Osteoblast (primary cell): ENCODE results near the gene TXNL4A. TPM values are rescaled to one million over a fixed set of nuclear protein-coding genes. Genes with fewer than 3 reads are reported as not detected.
A peak's percentile ranks its signal among the peaks of the same experiment; 100 is the strongest.

Experiments
- DNase-seq: peaks from one replicate; pipeline ENCODE4 v3.0.0; 2011; ENCODE audit warnings: low spot score, mixed read lengths; ENCODE audit not compliant: insufficient read length; ENCODE audit errors: missing footprints
- H2AFZ ChIP-seq: 2 replicates; pipeline ENCODE4 v1.6.0; 2011; ENCODE audit warnings: mild to moderate bottlenecking, low read length
- H3K27ac ChIP-seq: 2 replicates; pipeline ENCODE4 v1.5.1; 2011; ENCODE audit warnings: mild to moderate bottlenecking, low read depth, low read length, moderate library complexity
- H3K27me3 ChIP-seq: 2 replicates; pipeline ENCODE4 v1.6.0; 2012; ENCODE audit warnings: mild to moderate bottlenecking, control low read depth, inconsistent platforms, low read length, moderate library complexity; ENCODE audit not compliant: insufficient read depth
- H3K36me3 ChIP-seq: 2 replicates; pipeline ENCODE4 v1.5.1; 2011; ENCODE audit warnings: mild to moderate bottlenecking, low read length, control low read depth, moderate library complexity; ENCODE audit not compliant: insufficient read depth
- H3K4me1 ChIP-seq: 2 replicates; pipeline ENCODE4 v1.5.1; 2011; ENCODE audit warnings: mild to moderate bottlenecking, low read length, control low read depth, moderate library complexity; ENCODE audit not compliant: insufficient read depth
- H3K4me2 ChIP-seq: 2 replicates; pipeline ENCODE4 v1.6.0; 2011; ENCODE audit warnings: mild to moderate bottlenecking, low read length; ENCODE audit not compliant: insufficient read depth
- H3K4me3 ChIP-seq: fragments of 200-600 bp; sonication (generic); 3 replicates; pipeline ENCODE4 v1.5.1; 2012; ENCODE audit warnings: mild to moderate bottlenecking, low read length, inconsistent platforms; ENCODE audit not compliant: insufficient read depth
- H3K79me2 ChIP-seq: 2 replicates; pipeline ENCODE4 v1.6.0; 2012; ENCODE audit warnings: mild to moderate bottlenecking, low read length, control low read depth, inconsistent platforms; ENCODE audit not compliant: insufficient read depth
- H3K9me3 ChIP-seq: 2 replicates; pipeline ENCODE4 v1.5.1; 2011; ENCODE audit warnings: low read depth, low read length, control low read depth
- H4K20me1 ChIP-seq: 2 replicates; pipeline ENCODE4 v1.6.0; 2012; ENCODE audit warnings: mild to moderate bottlenecking, low read length, control low read depth; ENCODE audit not compliant: insufficient read depth
- total RNA-seq: library from RNA; depleted of rRNA; stranded (reverse); fragments of >200 nt; gene quantifications from 2 replicates; pipeline ENCODE4 v1.2.3, GENCODE V29; 2012
- TF ChIP-seq, protein P1 (sequence below): IDR thresholded peaks from 2 replicates; pipeline ENCODE4 v1.5.1; 2011; ENCODE audit warnings: mild to moderate bottlenecking, low read depth, low read length, moderate library complexity; ENCODE audit errors: extremely low read depth

TXNL4A gene
- total RNA-seq, 1 donor = 54.6 TPM

DNA sequence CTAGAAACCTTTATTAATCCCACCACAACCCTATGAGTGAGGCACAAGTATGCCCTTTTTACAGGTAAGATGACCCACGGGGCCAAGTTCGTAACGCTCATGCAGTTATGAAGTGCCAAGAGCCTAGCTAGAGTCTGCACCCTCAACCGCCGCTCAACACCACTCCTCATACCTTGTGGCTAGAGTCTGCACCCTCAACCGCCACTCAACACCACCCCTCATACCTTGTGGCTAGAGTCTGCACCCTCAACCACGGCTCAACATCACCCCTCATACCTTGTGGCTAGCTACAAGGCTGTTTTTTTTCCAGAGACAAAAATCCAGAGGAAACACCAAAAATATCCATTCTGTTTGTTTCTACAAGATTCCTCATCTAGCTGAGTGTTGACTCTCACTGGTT, 4.6 kb downstream of the TXNL4A start:
- peaks cover 38% of the 10 kb centered on the region for H3K36me3 ChIP-seq

DNA sequence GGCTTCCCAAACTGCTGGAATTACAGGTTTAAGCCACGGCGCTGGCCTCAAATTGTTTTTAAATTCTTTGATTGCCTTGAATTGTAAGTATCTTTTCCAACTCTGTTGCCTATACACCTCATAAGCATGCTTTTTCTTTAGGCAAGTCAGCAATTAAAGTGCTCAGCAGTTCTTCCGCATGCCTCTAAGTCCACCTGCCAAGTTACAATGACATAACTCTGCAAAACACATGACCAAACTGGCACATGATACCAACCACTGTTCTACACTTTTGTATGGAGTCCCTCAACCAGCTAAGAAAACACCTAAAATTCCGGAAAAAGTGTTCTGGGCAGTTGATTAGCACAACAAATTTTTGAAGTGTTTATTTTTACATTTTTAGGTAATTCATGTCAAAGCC, 5.1 kb downstream of the TXNL4A start:
- no peak overlapping the region for H2AFZ ChIP-seq
- peaks cover 38% of the 10 kb centered on the region for H3K36me3 ChIP-seq
- H3K27me3 ChIP-seq = no peaks in the 10 kb centered on the region
- H3K9me3 ChIP-seq = no peaks in the 10 kb centered on the region
- peaks cover 87% of the 10 kb centered on the region for H4K20me1 ChIP-seq
- no peak overlapping the region for H3K4me2 ChIP-seq
- peaks cover 100% of the 10 kb centered on the region for H3K79me2 ChIP-seq
- H3K27ac ChIP-seq = peak overlapping the region; percentile 28
- no peak for DNase-seq
- H3K4me3 ChIP-seq = no peak overlapping the region
- peaks cover 18% of the 10 kb centered on the region for H3K4me1 ChIP-seq
- TF ChIP-seq, protein P1, sequence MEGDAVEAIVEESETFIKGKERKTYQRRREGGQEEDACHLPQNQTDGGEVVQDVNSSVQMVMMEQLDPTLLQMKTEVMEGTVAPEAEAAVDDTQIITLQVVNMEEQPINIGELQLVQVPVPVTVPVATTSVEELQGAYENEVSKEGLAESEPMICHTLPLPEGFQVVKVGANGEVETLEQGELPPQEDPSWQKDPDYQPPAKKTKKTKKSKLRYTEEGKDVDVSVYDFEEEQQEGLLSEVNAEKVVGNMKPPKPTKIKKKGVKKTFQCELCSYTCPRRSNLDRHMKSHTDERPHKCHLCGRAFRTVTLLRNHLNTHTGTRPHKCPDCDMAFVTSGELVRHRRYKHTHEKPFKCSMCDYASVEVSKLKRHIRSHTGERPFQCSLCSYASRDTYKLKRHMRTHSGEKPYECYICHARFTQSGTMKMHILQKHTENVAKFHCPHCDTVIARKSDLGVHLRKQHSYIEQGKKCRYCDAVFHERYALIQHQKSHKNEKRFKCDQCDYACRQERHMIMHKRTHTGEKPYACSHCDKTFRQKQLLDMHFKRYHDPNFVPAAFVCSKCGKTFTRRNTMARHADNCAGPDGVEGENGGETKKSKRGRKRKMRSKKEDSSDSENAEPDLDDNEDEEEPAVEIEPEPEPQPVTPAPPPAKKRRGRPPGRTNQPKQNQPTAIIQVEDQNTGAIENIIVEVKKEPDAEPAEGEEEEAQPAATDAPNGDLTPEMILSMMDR = no peak

More for the DNA sequence above, 4.6 kb downstream of the TXNL4A start:
- Histone ChIP-seq H3K27me3 (no peaks in the 10 kb centered on the region), H3K79me2 (peaks cover 97% of the 10 kb centered on the region), H4K20me1 (peaks cover 82% of the 10 kb centered on the region), H3K4me2 (no peak overlapping the region), H3K4me1 (peaks cover 18% of the 10 kb centered on the region), H3K27ac (no peak overlapping the region), H3K4me3 (no peak overlapping the region), H2AFZ (no peak overlapping the region), H3K9me3 (no peaks in the 10 kb centered on the region)
- no peak for DNase-seq
- TF ChIP-seq, protein P1 = no peak

DNA sequence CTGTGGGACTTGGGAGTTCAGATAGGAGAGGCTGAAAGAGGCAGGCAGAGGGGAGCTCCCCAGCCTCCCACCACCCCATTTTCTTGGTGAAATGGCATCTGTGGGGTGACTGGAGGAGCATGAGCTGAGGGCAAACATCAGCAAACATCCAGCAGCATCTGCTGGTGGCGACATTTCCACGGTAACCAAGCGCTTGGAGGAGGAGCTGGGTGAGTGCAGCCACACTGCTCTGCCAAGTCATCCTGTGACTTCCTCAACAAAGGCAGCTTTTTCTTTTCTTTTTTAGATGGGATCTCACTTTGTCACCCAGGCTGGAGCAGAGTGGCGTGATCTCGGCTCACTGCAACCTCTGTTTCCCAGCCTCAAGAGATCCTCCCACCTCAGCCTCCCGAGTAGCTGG, 5.6 kb downstream of the TXNL4A start:
- DNase-seq = no peak
- Histone ChIP-seq H3K27me3 (no peaks in the 10 kb centered on the region), H3K27ac (peak overlapping the region; percentile 28), H3K4me1 (peaks cover 18% of the 10 kb centered on the region), H3K79me2 (peaks cover 100% of the 10 kb centered on the region), H3K36me3 (peaks cover 38% of the 10 kb centered on the region), H3K9me3 (no peaks in the 10 kb centered on the region), H4K20me1 (peaks cover 92% of the 10 kb centered on the region), H2AFZ (no peak overlapping the region), H3K4me2 (no peak overlapping the region), H3K4me3 (no peak overlapping the region)
- TF ChIP-seq, protein P1 = no peak

GRCh38 chr18:79980585-79980984, 7.8 kb downstream of the TXNL4A start:
- H3K4me2 ChIP-seq = no peak overlapping the region
- no peaks in the 10 kb centered on the region for H3K9me3 ChIP-seq
- TF ChIP-seq, protein P1 = no peak
- H3K27ac ChIP-seq = no peak overlapping the region
- H3K4me1 ChIP-seq = peaks cover 7% of the 10 kb centered on the region
- no peaks in the 10 kb centered on the region for H3K27me3 ChIP-seq
- H4K20me1 ChIP-seq = peaks cover 92% of the 10 kb centered on the region
- peaks cover 100% of the 10 kb centered on the region for H3K79me2 ChIP-seq
- H3K4me3 ChIP-seq = no peak overlapping the region
- H2AFZ ChIP-seq = no peak overlapping the region
- DNase-seq = no peak
- H3K36me3 ChIP-seq = peaks cover 42% of the 10 kb centered on the region
